Measurements from ENCODE around the gene LRCH1.
"Not testable (repeated sequence)": the region's sequence is repeated elsewhere in the genome, so short reads cannot be mapped to it uniquely, and the experiment has no call there.

Gene LRCH1

DNA sequence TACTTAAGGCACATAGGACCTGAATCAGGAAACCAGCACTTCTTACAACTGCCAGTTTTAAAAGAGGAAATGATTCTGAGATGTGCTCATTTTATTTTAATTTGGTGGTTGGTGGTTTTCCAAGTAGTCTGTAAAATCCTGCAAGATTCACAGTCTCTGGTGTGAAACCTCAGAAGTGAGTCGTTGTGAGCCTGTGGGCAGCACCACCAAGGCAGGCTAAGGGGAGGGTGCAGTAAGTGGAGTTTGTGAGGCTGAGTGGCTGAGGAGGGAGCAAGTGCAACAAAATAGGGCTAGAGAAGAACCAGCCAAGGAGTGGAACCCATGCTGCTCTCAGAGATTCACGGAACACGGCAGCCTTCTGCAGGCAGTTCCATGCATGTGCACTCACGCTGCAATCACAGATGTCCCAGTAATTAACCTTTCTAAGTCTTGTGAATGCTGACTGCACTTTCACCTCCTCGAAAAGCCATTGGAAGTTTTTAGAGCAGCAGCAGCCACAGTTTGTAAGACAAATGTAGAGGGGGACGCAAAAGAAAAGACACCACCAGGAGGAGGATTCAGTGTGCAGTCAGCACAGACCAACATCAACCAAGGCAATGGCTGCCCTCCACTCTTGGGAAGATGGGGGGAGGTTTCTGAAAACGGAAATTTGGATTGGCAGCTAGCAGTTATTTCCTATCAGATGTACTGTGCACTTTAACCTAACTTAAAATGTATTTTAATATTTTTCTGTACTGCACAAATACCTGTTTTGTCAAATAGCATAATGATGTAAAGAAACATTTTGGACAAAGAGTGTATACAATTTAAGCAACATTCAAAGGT is 199.1 kb downstream of the LRCH1 start:
- no peaks in the 10 kb centered on the region for H3K9me3 ChIP-seq (ENCODE audit: control insufficient read depth, low read length)
- H3K4me3 ChIP-seq (ENCODE audit: low read length) = no peak overlapping the region
- peaks cover 18% of the 10 kb centered on the region for H3K36me3 ChIP-seq (ENCODE audit: control insufficient read depth, insufficient read depth, low read length, severe bottlenecking)
- peaks cover 13% of the 10 kb centered on the region for H3K4me1 ChIP-seq (ENCODE audit: control insufficient read depth, insufficient read depth, low read length)
- H3K9ac ChIP-seq (ENCODE audit: low read length) = no peak overlapping the region
- no peak for DNase-seq (ENCODE audit: low read depth)
- H3K27me3 ChIP-seq (replicated peaks; ENCODE audit: control insufficient read depth, insufficient read depth, low read length) = no peaks in the 10 kb centered on the region

DNA sequence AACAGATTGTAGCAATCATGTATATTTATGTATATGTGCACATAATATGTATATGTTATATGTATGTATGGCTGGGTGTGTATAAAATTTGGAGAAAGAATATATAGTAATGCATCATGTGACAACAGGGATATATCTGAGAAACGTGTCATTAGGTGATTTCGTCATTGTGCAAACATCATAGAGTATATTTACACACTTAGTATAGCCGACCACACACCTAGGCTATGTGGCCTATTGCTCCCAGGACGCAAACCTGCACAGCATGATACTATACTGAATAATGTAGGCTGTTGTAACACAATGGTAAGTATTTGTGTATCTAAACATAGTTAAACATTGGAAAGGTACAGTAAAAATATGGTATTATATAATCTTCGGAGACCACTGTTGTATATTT is 200.2 kb downstream of the LRCH1 start:
- DNase-seq (ENCODE audit: low read depth) = no peak
- H3K4me1 ChIP-seq (ENCODE audit: control insufficient read depth, insufficient read depth, low read length) = peaks cover 15% of the 10 kb centered on the region
- no peak overlapping the region for H3K9ac ChIP-seq (ENCODE audit: low read length)
- H3K36me3 ChIP-seq (ENCODE audit: control insufficient read depth, insufficient read depth, low read length, severe bottlenecking) = peaks cover 14% of the 10 kb centered on the region
- H3K9me3 ChIP-seq (ENCODE audit: control insufficient read depth, low read length) = no peaks in the 10 kb centered on the region
- no peaks in the 10 kb centered on the region for H3K27me3 ChIP-seq (replicated peaks; ENCODE audit: control insufficient read depth, insufficient read depth, low read length)
- H3K4me3 ChIP-seq (ENCODE audit: low read length) = no peak overlapping the region

GRCh38 chr13:46753917-46754316 is 200.9 kb downstream of the LRCH1 start:
- Histone ChIP-seq H3K27me3 (replicated peaks; ENCODE audit: control insufficient read depth, insufficient read depth, low read length) (no peaks in the 10 kb centered on the region), H3K9me3 (ENCODE audit: control insufficient read depth, low read length) (no peaks in the 10 kb centered on the region), H3K4me1 (ENCODE audit: control insufficient read depth, insufficient read depth, low read length) (peaks cover 15% of the 10 kb centered on the region), H3K4me3 (ENCODE audit: low read length) (no peak overlapping the region), H3K9ac (ENCODE audit: low read length) (no peak overlapping the region), H3K36me3 (ENCODE audit: control insufficient read depth, insufficient read depth, low read length, severe bottlenecking) (peaks cover 9% of the 10 kb centered on the region)
- no peak for DNase-seq (ENCODE audit: low read depth)

DNA sequence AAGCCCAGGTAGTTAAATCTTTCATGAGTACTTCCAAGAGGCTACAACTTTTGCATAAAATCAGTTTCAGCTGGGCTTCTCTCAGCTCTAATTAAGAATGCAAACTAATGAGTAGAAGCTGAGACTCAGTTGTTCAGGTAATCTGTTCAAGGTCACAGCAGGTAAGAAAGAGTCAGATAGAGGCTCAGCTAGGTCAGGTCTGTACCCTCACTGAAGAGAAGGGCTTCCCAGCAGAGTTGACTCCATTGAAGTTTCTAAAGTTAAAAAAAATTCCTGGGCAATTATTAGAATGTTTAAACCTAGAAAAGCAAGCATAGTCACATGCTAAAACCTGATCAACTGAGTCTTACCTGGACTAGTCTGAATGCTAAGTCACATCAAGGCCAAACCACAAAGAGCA is 201.8 kb downstream of the LRCH1 start:
- Histone ChIP-seq H3K9me3 (ENCODE audit: control insufficient read depth, low read length) (no peaks in the 10 kb centered on the region), H3K4me3 (ENCODE audit: low read length) (no peak overlapping the region), H3K27me3 (replicated peaks; ENCODE audit: control insufficient read depth, insufficient read depth, low read length) (no peaks in the 10 kb centered on the region), H3K36me3 (ENCODE audit: control insufficient read depth, insufficient read depth, low read length, severe bottlenecking) (peaks cover 6% of the 10 kb centered on the region), H3K9ac (ENCODE audit: low read length) (no peak overlapping the region), H3K4me1 (ENCODE audit: control insufficient read depth, insufficient read depth, low read length) (peaks cover 22% of the 10 kb centered on the region)
- no peak for DNase-seq (ENCODE audit: low read depth)

- not testable (repeated sequence) for H3K4me3 ChIP-seq (ENCODE audit: low read length); H3K9ac ChIP-seq (ENCODE audit: low read length); H3K9me3 ChIP-seq (ENCODE audit: control insufficient read depth, low read length); H3K36me3 ChIP-seq (ENCODE audit: control insufficient read depth, insufficient read depth, low read length, severe bottlenecking); DNase-seq (ENCODE audit: low read depth); H3K27me3 ChIP-seq (replicated peaks; ENCODE audit: control insufficient read depth, insufficient read depth, low read length)
- peaks cover 29% of the 10 kb centered on the region for H3K4me1 ChIP-seq (ENCODE audit: control insufficient read depth, insufficient read depth, low read length)
These were observed 202.5 kb downstream of the LRCH1 start for GRCh38 chr13:46755508-46755907.

DNA sequence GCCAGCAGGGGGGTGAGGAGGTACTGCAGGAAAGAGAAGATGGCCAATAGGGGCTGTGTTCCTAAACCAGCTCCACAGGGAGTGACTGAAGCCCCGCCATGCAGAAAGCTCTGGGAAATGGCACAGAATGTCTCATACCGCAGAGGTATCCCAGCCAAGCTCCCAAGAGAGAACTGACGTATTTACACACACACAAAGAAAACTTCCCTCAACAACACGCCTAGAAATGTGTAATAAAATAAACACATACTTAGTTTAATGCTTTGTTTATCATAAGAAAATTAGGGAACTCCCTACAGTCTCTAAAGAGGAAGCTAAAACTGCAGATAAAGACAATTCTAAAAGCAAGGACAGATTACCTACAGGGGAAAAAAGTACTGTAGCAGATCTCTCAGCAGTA is 204.0 kb downstream of the LRCH1 start:
- Histone ChIP-seq H3K36me3 (ENCODE audit: control insufficient read depth, insufficient read depth, low read length, severe bottlenecking) (no peaks in the 10 kb centered on the region), H3K4me3 (ENCODE audit: low read length) (no peak overlapping the region), H3K9me3 (ENCODE audit: control insufficient read depth, low read length) (no peaks in the 10 kb centered on the region), H3K27me3 (replicated peaks; ENCODE audit: control insufficient read depth, insufficient read depth, low read length) (no peaks in the 10 kb centered on the region), H3K4me1 (ENCODE audit: control insufficient read depth, insufficient read depth, low read length) (peaks cover 24% of the 10 kb centered on the region), H3K9ac (ENCODE audit: low read length) (no peak overlapping the region)
- DNase-seq (ENCODE audit: low read depth) = peak; percentile 23

GRCh38 chr13:46757640-46758039 is 204.7 kb downstream of the LRCH1 start:
- no peaks in the 10 kb centered on the region for H3K9me3 ChIP-seq (ENCODE audit: control insufficient read depth, low read length)
- H3K4me3 ChIP-seq (ENCODE audit: low read length) = no peak overlapping the region
- no peak for DNase-seq (ENCODE audit: low read depth)
- H3K27me3 ChIP-seq (replicated peaks; ENCODE audit: control insufficient read depth, insufficient read depth, low read length) = no peaks in the 10 kb centered on the region
- H3K36me3 ChIP-seq (ENCODE audit: control insufficient read depth, insufficient read depth, low read length, severe bottlenecking) = no peaks in the 10 kb centered on the region
- H3K9ac ChIP-seq (ENCODE audit: low read length) = no peak overlapping the region
- H3K4me1 ChIP-seq (ENCODE audit: control insufficient read depth, insufficient read depth, low read length) = peaks cover 20% of the 10 kb centered on the region

GRCh38 chr13:46759846-46760245 is 206.9 kb downstream of the LRCH1 start:
- H3K9me3 ChIP-seq (ENCODE audit: control insufficient read depth, low read length) = no peaks in the 10 kb centered on the region
- H3K9ac ChIP-seq (ENCODE audit: low read length) = peak overlapping the region; percentile 40
- H3K36me3 ChIP-seq (ENCODE audit: control insufficient read depth, insufficient read depth, low read length, severe bottlenecking) = no peaks in the 10 kb centered on the region
- H3K4me1 ChIP-seq (ENCODE audit: control insufficient read depth, insufficient read depth, low read length) = peaks cover 31% of the 10 kb centered on the region
- no peak for DNase-seq (ENCODE audit: low read depth)
- H3K4me3 ChIP-seq (ENCODE audit: low read length) = no peak overlapping the region
- no peaks in the 10 kb centered on the region for H3K27me3 ChIP-seq (replicated peaks; ENCODE audit: control insufficient read depth, insufficient read depth, low read length)

- Histone ChIP-seq H3K9me3 (ENCODE audit: control insufficient read depth, low read length) (no peaks in the 10 kb centered on the region), H3K9ac (ENCODE audit: low read length) (no peak overlapping the region), H3K4me3 (ENCODE audit: low read length) (no peak overlapping the region), H3K27me3 (replicated peaks; ENCODE audit: control insufficient read depth, insufficient read depth, low read length) (no peaks in the 10 kb centered on the region), H3K4me1 (ENCODE audit: control insufficient read depth, insufficient read depth, low read length) (peaks cover 31% of the 10 kb centered on the region), H3K36me3 (ENCODE audit: control insufficient read depth, insufficient read depth, low read length, severe bottlenecking) (no peaks in the 10 kb centered on the region)
- DNase-seq (ENCODE audit: low read depth) = no peak
These were observed 208.2 kb downstream of the LRCH1 start for GRCh38 chr13:46761174-46761573.

GRCh38 chr13:46761866-46762265 is 208.9 kb downstream of the LRCH1 start:
- no peak for DNase-seq (ENCODE audit: low read depth)
- Histone ChIP-seq H3K4me3 (ENCODE audit: low read length) (no peak overlapping the region), H3K27me3 (replicated peaks; ENCODE audit: control insufficient read depth, insufficient read depth, low read length) (no peaks in the 10 kb centered on the region), H3K9ac (ENCODE audit: low read length) (no peak overlapping the region), H3K4me1 (ENCODE audit: control insufficient read depth, insufficient read depth, low read length) (peaks cover 28% of the 10 kb centered on the region), H3K36me3 (ENCODE audit: control insufficient read depth, insufficient read depth, low read length, severe bottlenecking) (no peaks in the 10 kb centered on the region), H3K9me3 (ENCODE audit: control insufficient read depth, low read length) (no peaks in the 10 kb centered on the region)

DNA sequence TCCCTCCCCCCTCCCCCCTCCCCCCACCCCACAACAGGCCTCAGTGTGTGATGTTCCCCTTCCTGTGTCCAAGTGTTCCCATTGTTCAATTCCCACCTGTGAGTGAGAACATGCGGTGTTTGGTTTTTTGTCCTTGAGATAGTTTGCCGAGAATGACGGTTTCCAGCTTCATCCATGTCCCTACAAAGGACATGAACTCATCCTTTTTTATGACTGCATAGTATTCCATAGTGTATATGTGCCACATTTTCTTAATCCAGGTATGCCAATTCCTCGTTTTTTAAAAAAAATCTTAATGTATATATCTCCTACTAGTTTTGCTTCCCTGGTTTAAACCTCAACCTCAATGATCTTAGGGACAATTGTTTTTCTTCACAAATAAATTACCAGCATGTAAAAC is 217.0 kb downstream of the LRCH1 start:
- not testable (repeated sequence) for H3K27me3 ChIP-seq (replicated peaks; ENCODE audit: control insufficient read depth, insufficient read depth, low read length); DNase-seq (ENCODE audit: low read depth); H3K4me1 ChIP-seq (ENCODE audit: control insufficient read depth, insufficient read depth, low read length); H3K9ac ChIP-seq (ENCODE audit: low read length); H3K9me3 ChIP-seq (ENCODE audit: control insufficient read depth, low read length); H3K4me3 ChIP-seq (ENCODE audit: low read length)
- peaks cover 50% of the 10 kb centered on the region for H3K36me3 ChIP-seq (ENCODE audit: control insufficient read depth, insufficient read depth, low read length, severe bottlenecking)

- Histone ChIP-seq H3K9ac (ENCODE audit: low read length) (no peak overlapping the region), H3K36me3 (ENCODE audit: control insufficient read depth, insufficient read depth, low read length, severe bottlenecking) (peaks cover 68% of the 10 kb centered on the region), H3K4me1 (ENCODE audit: control insufficient read depth, insufficient read depth, low read length) (peaks cover 3% of the 10 kb centered on the region), H3K4me3 (ENCODE audit: low read length) (no peak overlapping the region), H3K27me3 (replicated peaks; ENCODE audit: control insufficient read depth, insufficient read depth, low read length) (no peaks in the 10 kb centered on the region), H3K9me3 (ENCODE audit: control insufficient read depth, low read length) (no peaks in the 10 kb centered on the region)
- DNase-seq (ENCODE audit: low read depth) = no peak
These were observed 218.7 kb downstream of the LRCH1 start for GRCh38 chr13:46771693-46772092.
